ENCODE data around the gene SERPINA10.

DNA sequence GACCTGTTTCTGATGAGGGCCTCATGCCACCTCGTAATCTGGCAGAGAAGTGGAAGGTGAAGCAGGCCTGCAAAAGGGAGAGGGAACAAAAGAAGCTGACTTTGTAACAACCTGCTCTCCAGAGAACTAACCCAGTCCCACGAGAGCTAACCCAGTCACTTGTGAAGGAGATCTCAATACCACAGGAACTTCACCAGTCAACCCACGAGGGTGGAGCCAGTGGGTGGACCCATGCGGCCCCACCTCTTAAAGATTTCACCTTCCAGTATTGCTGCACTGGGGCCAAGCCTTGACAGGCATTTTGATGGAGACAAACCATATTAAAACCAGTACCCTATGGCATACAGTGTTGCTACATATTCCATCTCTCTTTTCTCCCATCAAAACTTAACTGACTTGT is 55.1 kb downstream of the SERPINA10 start:
- TF ChIP-seq POLR2A (IDR thresholded peaks at IDR 0.05), result no peak
- TF ChIP-seq, protein P1, sequence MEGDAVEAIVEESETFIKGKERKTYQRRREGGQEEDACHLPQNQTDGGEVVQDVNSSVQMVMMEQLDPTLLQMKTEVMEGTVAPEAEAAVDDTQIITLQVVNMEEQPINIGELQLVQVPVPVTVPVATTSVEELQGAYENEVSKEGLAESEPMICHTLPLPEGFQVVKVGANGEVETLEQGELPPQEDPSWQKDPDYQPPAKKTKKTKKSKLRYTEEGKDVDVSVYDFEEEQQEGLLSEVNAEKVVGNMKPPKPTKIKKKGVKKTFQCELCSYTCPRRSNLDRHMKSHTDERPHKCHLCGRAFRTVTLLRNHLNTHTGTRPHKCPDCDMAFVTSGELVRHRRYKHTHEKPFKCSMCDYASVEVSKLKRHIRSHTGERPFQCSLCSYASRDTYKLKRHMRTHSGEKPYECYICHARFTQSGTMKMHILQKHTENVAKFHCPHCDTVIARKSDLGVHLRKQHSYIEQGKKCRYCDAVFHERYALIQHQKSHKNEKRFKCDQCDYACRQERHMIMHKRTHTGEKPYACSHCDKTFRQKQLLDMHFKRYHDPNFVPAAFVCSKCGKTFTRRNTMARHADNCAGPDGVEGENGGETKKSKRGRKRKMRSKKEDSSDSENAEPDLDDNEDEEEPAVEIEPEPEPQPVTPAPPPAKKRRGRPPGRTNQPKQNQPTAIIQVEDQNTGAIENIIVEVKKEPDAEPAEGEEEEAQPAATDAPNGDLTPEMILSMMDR (IDR thresholded peaks at IDR 0.05), result no peak

Measured in tibial nerve (tissue), 3 donors.